ENCODE results near the gene ANO9.

Gene ANO9, protein sequence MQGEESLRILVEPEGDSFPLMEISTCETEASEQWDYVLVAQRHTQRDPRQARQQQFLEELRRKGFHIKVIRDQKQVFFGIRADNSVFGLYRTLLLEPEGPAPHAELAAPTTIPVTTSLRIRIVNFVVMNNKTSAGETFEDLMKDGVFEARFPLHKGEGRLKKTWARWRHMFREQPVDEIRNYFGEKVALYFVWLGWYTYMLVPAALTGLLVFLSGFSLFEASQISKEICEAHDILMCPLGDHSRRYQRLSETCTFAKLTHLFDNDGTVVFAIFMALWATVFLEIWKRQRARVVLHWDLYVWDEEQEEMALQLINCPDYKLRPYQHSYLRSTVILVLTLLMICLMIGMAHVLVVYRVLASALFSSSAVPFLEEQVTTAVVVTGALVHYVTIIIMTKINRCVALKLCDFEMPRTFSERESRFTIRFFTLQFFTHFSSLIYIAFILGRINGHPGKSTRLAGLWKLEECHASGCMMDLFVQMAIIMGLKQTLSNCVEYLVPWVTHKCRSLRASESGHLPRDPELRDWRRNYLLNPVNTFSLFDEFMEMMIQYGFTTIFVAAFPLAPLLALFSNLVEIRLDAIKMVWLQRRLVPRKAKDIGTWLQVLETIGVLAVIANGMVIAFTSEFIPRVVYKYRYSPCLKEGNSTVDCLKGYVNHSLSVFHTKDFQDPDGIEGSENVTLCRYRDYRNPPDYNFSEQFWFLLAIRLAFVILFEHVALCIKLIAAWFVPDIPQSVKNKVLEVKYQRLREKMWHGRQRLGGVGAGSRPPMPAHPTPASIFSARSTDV

GRCh38 chr11:441418-442274 is at the start of gene ANO9:
TSS of gene ANO9 (minus strand) at chr11:442011. CDS start at chr11:441926, 85 bp downstream.
- H3K4me3 ChIP-seq (ENCODE audit: low read depth, low read length): no peak within 1 kb of the TSS
- DNase-seq (ENCODE audit: low read depth): no peak

DNA sequence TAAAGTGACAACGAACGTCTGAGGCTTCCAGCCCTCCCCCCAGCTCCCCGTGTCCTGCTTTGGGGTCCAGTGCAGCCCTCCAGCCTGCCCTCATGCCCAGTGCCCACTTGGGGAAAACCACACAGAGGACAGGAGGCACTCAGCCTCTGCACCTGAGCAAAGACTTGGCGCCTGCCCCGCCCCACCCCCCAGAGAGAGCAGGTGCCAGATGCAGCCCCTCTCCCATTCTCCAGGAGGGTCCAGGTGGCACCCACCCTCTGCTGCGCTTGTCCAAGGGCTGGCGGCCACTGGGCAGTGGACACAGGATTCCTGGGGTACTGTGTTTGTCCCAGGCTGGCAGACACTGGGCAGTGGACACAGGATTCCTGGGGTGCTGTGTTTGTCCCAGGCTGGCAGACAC is 49.5 kb upstream of the ANO9 start:
- H3K4me3 ChIP-seq (ENCODE audit: low read depth, low read length): no peak overlapping the region
- DNase-seq (ENCODE audit: low read depth): no peak

- no peak for DNase-seq (ENCODE audit: low read depth)
- no peak overlapping the region for H3K4me3 ChIP-seq (ENCODE audit: low read depth, low read length)
Observed at GRCh38 chr11:490930-491260, 49.1 kb upstream of the ANO9 start.

- no peak for DNase-seq (ENCODE audit: low read depth)
- no peak overlapping the region for H3K4me3 ChIP-seq (ENCODE audit: low read depth, low read length)
Observed at GRCh38 chr11:490186-490929, 48.5 kb upstream of the ANO9 start.

DNA sequence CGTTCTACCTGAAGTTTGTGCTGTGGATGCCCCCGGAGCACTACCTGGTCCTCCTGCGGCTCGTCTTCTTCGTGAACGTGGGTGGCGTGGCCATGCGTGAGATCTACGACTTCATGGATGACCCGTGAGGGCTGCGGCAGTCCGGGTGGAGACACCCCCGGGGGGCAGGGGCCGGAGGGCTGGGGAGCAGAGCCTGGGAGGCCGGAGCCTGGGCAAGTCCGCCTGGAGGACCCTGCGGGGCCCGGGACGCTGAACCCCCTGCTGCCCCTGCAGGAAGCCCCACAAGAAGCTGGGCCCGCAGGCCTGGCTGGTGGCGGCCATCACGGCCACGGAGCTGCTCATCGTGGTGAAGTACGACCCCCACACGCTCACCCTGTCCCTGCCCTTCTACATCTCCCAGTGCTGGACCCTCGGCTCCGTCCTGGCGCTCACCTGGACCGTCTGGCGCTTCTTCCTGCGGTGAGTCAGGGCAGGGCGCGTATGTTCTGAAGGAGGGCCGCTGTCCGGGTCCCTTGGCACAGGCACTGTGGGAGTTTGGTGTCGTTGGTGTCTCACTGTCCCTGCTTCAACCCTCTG is 47.9 kb upstream of the ANO9 start:
- no peak overlapping the region for H3K4me3 ChIP-seq (ENCODE audit: low read depth, low read length)

GRCh38 chr11:488992-489391 is 47.2 kb upstream of the ANO9 start:
- no peak overlapping the region for H3K4me3 ChIP-seq (ENCODE audit: low read depth, low read length)
- DNase-seq (ENCODE audit: low read depth): no peak

More for the DNA sequence above, 47.9 kb upstream of the ANO9 start:
- no peak for DNase-seq (ENCODE audit: low read depth)

- no peak for DNase-seq (ENCODE audit: low read depth)
- H3K4me3 ChIP-seq (ENCODE audit: low read depth, low read length): no peak overlapping the region
Observed at GRCh38 chr11:488579-488978, 46.8 kb upstream of the ANO9 start.

GRCh38 chr11:488062-488461 is 46.3 kb upstream of the ANO9 start:
- no peak for DNase-seq (ENCODE audit: low read depth)
- no peak overlapping the region for H3K4me3 ChIP-seq (ENCODE audit: low read depth, low read length)

DNA sequence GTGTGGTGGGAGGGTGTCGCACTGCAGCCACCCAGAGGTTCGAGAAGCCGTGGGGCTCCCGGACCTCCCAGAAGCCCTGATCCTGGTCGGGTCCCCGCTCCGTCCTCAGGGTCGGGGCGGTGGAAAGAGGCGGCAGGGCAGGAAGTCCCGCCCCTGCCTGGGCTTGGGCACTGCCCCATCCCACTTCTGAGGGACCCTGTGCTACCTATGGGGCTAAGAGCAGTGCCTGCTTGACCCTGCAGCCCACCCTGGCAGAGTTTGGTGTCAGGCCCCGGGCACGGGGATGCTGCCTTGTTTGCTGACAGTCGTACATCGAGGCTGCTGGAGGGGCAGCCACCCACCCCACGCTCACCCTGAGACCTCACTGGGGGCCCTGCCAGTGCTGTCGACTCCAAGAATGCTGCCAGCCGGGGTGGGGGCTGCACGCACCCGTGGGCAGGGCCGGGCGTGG is 45.8 kb upstream of the ANO9 start:
- no peak for DNase-seq (ENCODE audit: low read depth)
- no peak overlapping the region for H3K4me3 ChIP-seq (ENCODE audit: low read depth, low read length)

DNA sequence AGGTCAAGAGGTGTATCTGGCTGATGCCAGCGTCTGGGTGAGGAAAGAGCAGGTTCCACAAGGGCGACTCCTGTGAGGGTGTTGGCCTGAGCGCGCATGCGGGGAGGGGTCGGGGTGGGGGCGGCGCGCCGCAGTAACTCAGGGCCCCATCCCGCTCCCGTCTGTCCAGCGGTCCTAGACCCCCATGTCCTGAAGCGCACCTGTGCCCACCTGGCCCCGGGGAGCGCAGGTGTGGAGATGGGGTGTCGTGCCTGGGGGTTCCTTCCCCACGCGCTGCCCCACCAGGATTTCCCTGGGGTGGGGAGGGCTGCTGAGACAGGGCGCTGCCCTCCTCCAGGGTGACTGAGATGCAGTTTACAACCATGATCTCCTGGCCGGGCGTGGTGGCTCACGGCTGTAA is 44.4 kb upstream of the ANO9 start:
- H3K4me3 ChIP-seq (ENCODE audit: low read depth, low read length): no peak overlapping the region
- no peak for DNase-seq (ENCODE audit: low read depth)

GRCh38 chr11:484616-485015 is 42.8 kb upstream of the ANO9 start:
- no peak for DNase-seq (ENCODE audit: low read depth)
- no peak overlapping the region for H3K4me3 ChIP-seq (ENCODE audit: low read depth, low read length)

DNA sequence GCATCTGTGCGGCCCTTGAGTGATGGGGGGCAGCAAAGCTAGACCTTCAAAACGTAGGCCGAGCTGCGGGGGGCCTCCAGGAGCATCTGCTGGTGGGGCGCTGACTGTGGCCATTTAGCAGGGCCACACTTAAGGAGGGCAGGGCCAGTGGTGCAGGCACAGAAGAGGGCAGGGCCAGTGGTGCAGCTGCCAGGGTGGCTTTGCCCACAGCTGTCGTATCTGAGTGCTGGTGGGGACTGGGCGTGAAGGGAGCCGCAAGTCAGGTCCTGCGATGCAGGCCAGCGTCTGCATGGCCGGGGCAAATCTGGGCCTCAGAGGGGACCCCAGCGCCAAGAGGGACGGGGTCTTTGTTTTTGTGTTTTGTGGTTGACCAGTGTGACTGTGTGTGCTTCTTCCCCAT is 37.5 kb upstream of the ANO9 start:
- DNase-seq (ENCODE audit: low read depth): no peak
- H3K4me3 ChIP-seq (ENCODE audit: low read depth, low read length): no peak overlapping the region

DNA sequence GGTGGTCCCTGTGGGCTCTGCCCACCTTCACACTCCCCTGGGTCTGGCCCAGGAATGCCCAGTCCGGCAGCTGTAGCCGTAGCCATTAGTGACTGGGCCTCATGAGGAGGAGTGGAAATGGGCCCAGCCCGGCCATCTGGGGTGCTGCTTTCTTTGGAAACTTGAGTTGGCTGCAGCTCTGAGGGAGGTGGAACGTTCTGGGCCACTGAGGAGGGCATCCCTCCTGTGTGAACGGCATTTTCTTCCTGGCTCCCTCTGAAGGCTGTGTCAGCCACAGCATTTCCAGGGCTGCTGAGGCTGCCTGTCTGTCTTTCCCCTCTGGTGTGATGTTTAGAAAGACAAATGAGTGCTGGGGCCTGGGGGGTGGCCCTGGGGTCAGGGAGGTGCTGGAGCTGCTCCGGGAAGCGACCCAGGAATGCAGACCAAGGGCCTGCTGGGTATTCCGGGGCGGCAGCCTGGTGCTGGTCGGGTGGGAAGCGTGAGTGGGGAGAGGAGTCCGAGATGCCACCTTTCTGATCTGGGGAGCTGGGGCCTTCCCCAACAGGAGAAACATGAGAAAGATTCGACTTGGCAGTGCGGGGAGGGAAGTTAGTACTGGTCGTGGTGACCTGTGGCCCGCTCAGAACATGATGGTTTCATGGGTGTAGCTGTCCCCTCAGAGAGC is 35.4 kb upstream of the ANO9 start:
- no peak overlapping the region for H3K4me3 ChIP-seq (ENCODE audit: low read depth, low read length)
- no peak for DNase-seq (ENCODE audit: low read depth)

DNA sequence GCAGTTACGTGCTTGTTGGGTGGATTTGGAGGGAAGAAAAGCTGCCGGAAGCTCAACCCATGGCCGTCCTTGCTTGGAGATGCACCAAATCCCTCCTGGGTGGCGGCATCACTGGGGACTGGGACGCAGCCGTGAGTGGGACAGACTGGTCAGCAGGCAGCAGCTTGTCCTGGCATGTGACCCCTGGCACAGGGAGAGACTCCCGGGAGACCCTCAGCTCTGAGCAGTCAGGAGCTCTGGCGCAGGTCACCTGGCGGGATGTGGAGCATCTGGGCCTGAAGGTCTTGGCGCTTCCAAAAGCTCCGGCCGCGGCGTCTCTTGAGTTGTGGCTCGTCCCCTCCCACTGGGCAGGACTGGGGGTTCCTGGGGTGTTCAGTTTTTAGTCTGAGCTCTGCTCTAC is 34.6 kb upstream of the ANO9 start:
- H3K4me3 ChIP-seq (ENCODE audit: low read depth, low read length): no peak overlapping the region
- no peak for DNase-seq (ENCODE audit: low read depth)

- DNase-seq (ENCODE audit: low read depth): no peak
Observed at GRCh38 chr11:475941-476340, 34.1 kb upstream of the ANO9 start.

DNA sequence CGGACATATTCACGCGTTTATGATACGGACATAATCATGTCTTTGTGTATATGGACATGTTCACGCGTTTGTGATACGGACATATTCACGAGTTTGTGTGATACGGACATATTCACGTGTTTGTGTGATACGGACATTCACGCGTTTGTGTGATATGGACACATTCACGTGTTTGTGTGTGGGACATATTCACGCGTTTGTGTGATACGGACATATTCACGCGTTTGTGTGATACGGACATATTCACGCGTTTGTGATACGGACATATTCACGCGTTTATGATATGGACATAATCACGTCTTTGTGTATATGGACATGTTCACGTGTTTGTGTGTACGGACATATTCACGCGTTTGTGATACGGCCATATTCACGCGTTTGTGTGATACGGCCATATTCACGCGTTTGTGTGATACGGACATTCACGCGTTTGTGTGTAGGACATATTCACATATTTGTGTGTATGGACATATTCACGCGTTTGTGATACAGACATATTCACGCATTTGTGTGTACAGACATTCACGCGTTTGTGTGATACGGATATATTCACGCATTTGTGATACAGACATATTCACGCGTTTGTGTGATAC is 33.2 kb upstream of the ANO9 start:
- no peak for DNase-seq (ENCODE audit: low read depth)
- H3K4me3 ChIP-seq (ENCODE audit: low read depth, low read length): no peak overlapping the region

More at GRCh38 chr11:475941-476340, 34.1 kb upstream of the ANO9 start:
- H3K4me3 ChIP-seq (ENCODE audit: low read depth, low read length): no peak overlapping the region

GRCh38 chr11:473962-474785 is 32.4 kb upstream of the ANO9 start:
- H3K4me3 ChIP-seq (ENCODE audit: low read depth, low read length): no peak overlapping the region
- no peak for DNase-seq (ENCODE audit: low read depth)
